BJ (cell line): ENCODE results near the gene BLOC1S3. TPM values are rescaled to one million over a fixed set of nuclear protein-coding genes. Genes with fewer than 3 reads are reported as not detected.

Experiments used
- CTCF ChIA-PET: fragments of 350-600 bp; formaldehyde crosslinking; extraction: SDS; loops from one replicate; lab custom pipeline; 2021; ENCODE audit warnings: antibody characterized with exemption, inconsistent platforms; lab: Yijun Ruan, JAX
- POLR2A ChIA-PET: fragments of 300-600 bp; sonication (Branson Sonifier 250); formaldehyde crosslinking; extraction: SDS; loops from one replicate; lab custom pipeline; 2021; ENCODE audit warnings: antibody characterized with exemption; lab: Charles Lee
- DNase-seq: peaks from one replicate; pipeline ENCODE4 v3.0.0-alpha.2; 2011; ENCODE audit warnings: low read depth
- H3K27me3 ChIP-seq: 2 replicates; pipeline ENCODE4 v1.6.0; 2011; ENCODE audit warnings: low read length; ENCODE audit not compliant: control insufficient read depth, insufficient read depth
- H3K36me3 ChIP-seq: 2 replicates; pipeline ENCODE4 v1.5.1; 2011; ENCODE audit warnings: low read length; ENCODE audit not compliant: control insufficient read depth, insufficient read depth
- H3K4me3 ChIP-seq: 2 replicates; pipeline ENCODE4 v1.5.1; 2011; ENCODE audit warnings: low read depth, mild to moderate bottlenecking, control low read depth, low read length
- CTCF ChIP-seq: IDR thresholded peaks from 2 replicates; pipeline ENCODE4 v1.5.1; 2011; ENCODE audit warnings: low read depth, mild to moderate bottlenecking, control low read depth, inconsistent platforms, low read length, moderate library complexity; ENCODE audit not compliant: insufficient read depth
- polyA plus RNA-seq: library from polyadenylated mRNA; depleted of rRNA; stranded (reverse); fragments of >200 nt; gene quantifications from 2 replicates; pipeline ENCODE4 v1.2.3, GENCODE V29; 2011

Gene BLOC1S3
- polyA plus RNA-seq, 1 experiment: 8.3 TPM

- H3K4me3 ChIP-seq: no peak overlapping the region
- H3K27me3 ChIP-seq: 0 out of 2 replicates have a peak, but pooled peaks cover 6% of the 10 kb centered on the region
- CTCF ChIA-PET: no interaction called here
- no peak for DNase-seq
- no peaks in the 10 kb centered on the region for H3K36me3 ChIP-seq
- peak; percentile 20; the same call in 1 of the 2 replicates for TF ChIP-seq CTCF
- POLR2A ChIA-PET: no interaction called here
Measured at GRCh38 chr19:45164577-45165335, 13.8 kb upstream of the BLOC1S3 start.

- no peaks in the 10 kb centered on the region for H3K36me3 ChIP-seq
- H3K4me3 ChIP-seq: no peak overlapping the region
- no peak for TF ChIP-seq CTCF
- no peak for DNase-seq
- ChIA-PET CTCF (interaction anchor here (0.9 to 1.3 kb wide), 3 partner anchors 30 to 82 kb away, joined by 3 read pairs; partner anchors contain the start of gene PPP1R37), POLR2A (no interaction called here)
- H3K27me3 ChIP-seq: no peaks in the 10 kb centered on the region
Measured at GRCh38 chr19:45166723-45167252, 11.8 kb upstream of the BLOC1S3 start.

- ChIA-PET POLR2A (interaction anchor here (1.0 kb wide), 1 partner anchor 9 kb away, joined by 3 read pairs; the partner anchor contains the start of gene TRAPPC6A), CTCF (interaction anchor here (0.9 kb wide), 1 partner anchor 14 kb away, joined by 3 read pairs; no protein-coding TSS in a partner anchor)
Measured at GRCh38 chr19:45168767-45169351, 9.7 kb upstream of the BLOC1S3 start.

GRCh38 chr19:45169602-45170001 is 9.0 kb upstream of the BLOC1S3 start:
- H3K27me3 ChIP-seq: no peaks in the 10 kb centered on the region
- H3K4me3 ChIP-seq: no peak overlapping the region
- ChIA-PET CTCF (interaction anchor here (1.4 kb wide), 1 partner anchor 9 kb away, joined by 3 read pairs; the partner anchor contains the start of gene NKPD1), POLR2A (interaction anchor here (1.0 kb wide), 1 partner anchor 9 kb away, joined by 3 read pairs; the partner anchor contains the start of gene TRAPPC6A)
- no peak for DNase-seq
- no peaks in the 10 kb centered on the region for H3K36me3 ChIP-seq
- TF ChIP-seq CTCF: no peak

More at GRCh38 chr19:45168767-45169351, 9.7 kb upstream of the BLOC1S3 start:
- TF ChIP-seq CTCF: no peak
- DNase-seq: no peak
- Histone ChIP-seq H3K27me3 (no peaks in the 10 kb centered on the region), H3K36me3 (no peaks in the 10 kb centered on the region), H3K4me3 (no peak overlapping the region)
